ENCODE data around the gene KLRC2.
"Not testable (repeated sequence)": the region's sequence is repeated elsewhere in the genome, so short reads cannot be mapped to it uniquely, and the experiment has no call there.

DNA sequence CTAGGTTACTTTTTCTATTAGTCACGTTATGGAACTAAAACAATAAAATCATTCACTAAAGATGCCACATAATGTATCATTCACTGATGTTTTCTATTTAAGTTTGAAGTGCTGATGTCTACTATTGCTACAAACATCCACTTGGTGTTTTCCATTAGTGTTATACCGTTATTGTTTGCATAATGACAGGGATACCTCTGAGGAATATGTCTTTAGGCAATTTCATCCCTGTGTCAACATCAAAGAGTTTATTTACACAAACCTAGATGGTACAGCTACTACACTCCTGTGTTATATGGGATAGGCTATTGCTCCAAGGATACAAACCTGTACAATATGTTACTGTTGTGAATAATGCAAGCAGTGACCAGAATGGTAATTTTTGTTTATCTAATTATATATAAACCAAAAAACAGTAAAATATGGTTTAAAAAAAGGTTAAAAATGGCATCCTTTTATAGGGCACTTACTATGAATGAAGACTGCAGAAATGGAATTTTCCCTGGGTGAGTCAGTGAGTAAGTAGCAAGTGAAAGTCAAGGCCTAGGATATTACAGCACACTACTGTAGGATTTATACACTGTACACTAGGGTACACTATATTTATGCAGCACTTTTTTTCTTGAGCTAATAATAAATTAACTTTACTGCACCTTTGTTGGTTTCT is 3.9 kb upstream of the KLRC2 start:
- TF ChIP-seq, protein P1, sequence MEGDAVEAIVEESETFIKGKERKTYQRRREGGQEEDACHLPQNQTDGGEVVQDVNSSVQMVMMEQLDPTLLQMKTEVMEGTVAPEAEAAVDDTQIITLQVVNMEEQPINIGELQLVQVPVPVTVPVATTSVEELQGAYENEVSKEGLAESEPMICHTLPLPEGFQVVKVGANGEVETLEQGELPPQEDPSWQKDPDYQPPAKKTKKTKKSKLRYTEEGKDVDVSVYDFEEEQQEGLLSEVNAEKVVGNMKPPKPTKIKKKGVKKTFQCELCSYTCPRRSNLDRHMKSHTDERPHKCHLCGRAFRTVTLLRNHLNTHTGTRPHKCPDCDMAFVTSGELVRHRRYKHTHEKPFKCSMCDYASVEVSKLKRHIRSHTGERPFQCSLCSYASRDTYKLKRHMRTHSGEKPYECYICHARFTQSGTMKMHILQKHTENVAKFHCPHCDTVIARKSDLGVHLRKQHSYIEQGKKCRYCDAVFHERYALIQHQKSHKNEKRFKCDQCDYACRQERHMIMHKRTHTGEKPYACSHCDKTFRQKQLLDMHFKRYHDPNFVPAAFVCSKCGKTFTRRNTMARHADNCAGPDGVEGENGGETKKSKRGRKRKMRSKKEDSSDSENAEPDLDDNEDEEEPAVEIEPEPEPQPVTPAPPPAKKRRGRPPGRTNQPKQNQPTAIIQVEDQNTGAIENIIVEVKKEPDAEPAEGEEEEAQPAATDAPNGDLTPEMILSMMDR (IDR thresholded peaks at IDR 0.05) = not testable (repeated sequence)
- not testable (repeated sequence) for TF ChIP-seq POLR2A (IDR thresholded peaks at IDR 0.05)
